Lower lobe of right lung (tissue), 2 donors: ENCODE data around the gene TMEM123. TPM values are rescaled to one million over a fixed set of nuclear protein-coding genes. Genes with fewer than 3 reads are reported as not detected.
A peak's percentile ranks its signal among the peaks of the same experiment; 100 is the strongest.

ENCODE experiments used
- ATAC-seq, 2 donors: fragments of 200-7000 bp; cut with Tn5 transposase; one replicate each; pipeline ENCODE4 v1.9.1; 2020 to 2022; ENCODE audit warnings: mild to moderate bottlenecking in 2 of 2, moderate library complexity in 2 of 2
- DNase-seq: peaks from one replicate; pipeline ENCODE4 v3.0.0-alpha.2; 2020
- H3K27ac ChIP-seq: fragments of 200-600 bp; one replicate; pipeline ENCODE4 v1.8.0; 2022
- H3K27me3 ChIP-seq: fragments of 200-600 bp; one replicate; pipeline ENCODE4 v1.8.0; 2022; ENCODE audit warnings: low read depth
- H3K36me3 ChIP-seq: fragments of 200-600 bp; one replicate; pipeline ENCODE4 v1.8.0; 2022; ENCODE audit warnings: mild to moderate bottlenecking
- H3K4me1 ChIP-seq: fragments of 200-600 bp; one replicate; pipeline ENCODE4 v1.8.0; 2022
- H3K4me3 ChIP-seq: fragments of 200-600 bp; one replicate; pipeline ENCODE4 v1.8.0; 2022; ENCODE audit warnings: mild to moderate bottlenecking
- H3K9me3 ChIP-seq: fragments of 200-600 bp; one replicate; pipeline ENCODE4 v1.8.0; 2022
- intact Hi-C: fragments of 100-400 bp; cut with DNase I; formaldehyde crosslinking; loops from one replicate; pipeline ENCODE4 v1.11.0; 2022
- total RNA-seq: library from RNA; stranded (reverse); fragmentation: NEBNext Ultra II Directional; extraction: Animal tissue kit (Norgen Biotek cat#: 25700); gene quantifications from one replicate; pipeline ENCODE4 v1.2.1, GENCODE V29; 2021
- TF ChIP-seq, protein P1 (sequence below): fragments of 200-600 bp; IDR thresholded peaks from one replicate; pipeline ENCODE4 v1.8.0; 2022; ENCODE audit warnings: antibody characterized with exemption, mild to moderate bottlenecking
- donor health status: DM: no; HTN: yes; CAD: no; lungs with severe emphysema.

The TMEM123 gene
- total RNA-seq, 1 donor from 2014 or later = 199 TPM

DNA sequence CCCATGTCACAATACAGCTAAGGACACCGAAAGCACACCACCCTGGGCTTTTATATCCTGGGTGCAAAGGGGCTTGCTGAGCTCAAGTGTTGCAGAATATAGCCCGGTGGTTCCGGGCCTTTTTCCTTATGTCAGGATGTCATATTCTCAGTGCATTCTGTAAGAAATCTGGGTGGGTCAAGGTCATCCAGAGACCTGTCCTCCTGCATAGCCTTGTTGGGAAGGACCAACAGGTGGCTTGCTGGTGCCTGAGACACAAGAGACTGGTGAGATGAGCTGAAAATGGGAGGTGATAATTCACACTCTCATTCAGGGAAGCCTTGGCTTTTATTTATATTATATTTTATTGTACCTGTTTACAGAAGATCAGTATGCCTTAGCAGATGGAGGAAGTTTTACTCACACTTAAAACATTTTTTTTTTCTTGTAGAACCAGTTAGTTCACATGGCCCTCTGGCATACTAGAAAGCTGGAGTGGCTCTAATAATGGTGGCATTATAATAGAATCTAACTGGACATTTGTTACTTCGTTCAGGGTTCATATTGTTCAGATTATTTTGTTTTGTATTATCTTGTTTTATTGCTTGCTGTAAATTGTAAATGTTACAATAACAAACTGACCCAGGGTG, 14.6 kb upstream of the TMEM123 start:
- ATAC-seq (peak; percentile 73 to 92), DNase-seq (no peak)
- intact Hi-C loops = no loop called here
- no peaks in the 10 kb centered on the region for H3K36me3 ChIP-seq
- H3K9me3 ChIP-seq = no peaks in the 10 kb centered on the region
- no peak overlapping the region for H3K4me3 ChIP-seq
- H3K4me1 ChIP-seq = peaks cover 46% of the 10 kb centered on the region
- no peak overlapping the region for H3K27ac ChIP-seq
- TF ChIP-seq, protein P1, sequence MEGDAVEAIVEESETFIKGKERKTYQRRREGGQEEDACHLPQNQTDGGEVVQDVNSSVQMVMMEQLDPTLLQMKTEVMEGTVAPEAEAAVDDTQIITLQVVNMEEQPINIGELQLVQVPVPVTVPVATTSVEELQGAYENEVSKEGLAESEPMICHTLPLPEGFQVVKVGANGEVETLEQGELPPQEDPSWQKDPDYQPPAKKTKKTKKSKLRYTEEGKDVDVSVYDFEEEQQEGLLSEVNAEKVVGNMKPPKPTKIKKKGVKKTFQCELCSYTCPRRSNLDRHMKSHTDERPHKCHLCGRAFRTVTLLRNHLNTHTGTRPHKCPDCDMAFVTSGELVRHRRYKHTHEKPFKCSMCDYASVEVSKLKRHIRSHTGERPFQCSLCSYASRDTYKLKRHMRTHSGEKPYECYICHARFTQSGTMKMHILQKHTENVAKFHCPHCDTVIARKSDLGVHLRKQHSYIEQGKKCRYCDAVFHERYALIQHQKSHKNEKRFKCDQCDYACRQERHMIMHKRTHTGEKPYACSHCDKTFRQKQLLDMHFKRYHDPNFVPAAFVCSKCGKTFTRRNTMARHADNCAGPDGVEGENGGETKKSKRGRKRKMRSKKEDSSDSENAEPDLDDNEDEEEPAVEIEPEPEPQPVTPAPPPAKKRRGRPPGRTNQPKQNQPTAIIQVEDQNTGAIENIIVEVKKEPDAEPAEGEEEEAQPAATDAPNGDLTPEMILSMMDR = no peak
- H3K27me3 ChIP-seq = no peaks in the 10 kb centered on the region

DNA sequence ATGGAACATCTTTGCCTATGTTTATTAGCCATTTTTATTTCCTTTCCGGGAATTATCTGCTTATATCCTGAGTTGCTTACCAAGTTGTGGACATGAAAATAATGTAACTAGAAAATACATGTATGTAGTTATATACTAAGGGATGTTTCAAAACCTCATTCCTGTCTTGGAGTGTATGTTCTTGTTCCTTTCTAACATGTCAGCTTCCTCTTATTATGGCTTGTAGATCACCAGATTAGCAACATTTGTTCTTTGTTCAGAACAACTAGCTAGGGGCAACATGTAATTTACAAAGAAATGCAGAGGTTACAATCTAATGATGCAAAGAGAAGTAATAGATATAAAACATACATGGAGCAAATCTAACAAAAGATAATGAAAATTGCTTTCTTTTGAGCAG, 13.1 kb upstream of the TMEM123 start:
- DNase-seq (no peak), ATAC-seq (no peak)
- H3K36me3 ChIP-seq = no peaks in the 10 kb centered on the region
- no peaks in the 10 kb centered on the region for H3K27me3 ChIP-seq
- H3K4me3 ChIP-seq = no peak overlapping the region
- TF ChIP-seq, protein P1 = no peak
- H3K4me1 ChIP-seq = peaks cover 46% of the 10 kb centered on the region
- H3K9me3 ChIP-seq = no peaks in the 10 kb centered on the region
- H3K27ac ChIP-seq = no peak overlapping the region
- intact Hi-C loops = no loop called here

DNA sequence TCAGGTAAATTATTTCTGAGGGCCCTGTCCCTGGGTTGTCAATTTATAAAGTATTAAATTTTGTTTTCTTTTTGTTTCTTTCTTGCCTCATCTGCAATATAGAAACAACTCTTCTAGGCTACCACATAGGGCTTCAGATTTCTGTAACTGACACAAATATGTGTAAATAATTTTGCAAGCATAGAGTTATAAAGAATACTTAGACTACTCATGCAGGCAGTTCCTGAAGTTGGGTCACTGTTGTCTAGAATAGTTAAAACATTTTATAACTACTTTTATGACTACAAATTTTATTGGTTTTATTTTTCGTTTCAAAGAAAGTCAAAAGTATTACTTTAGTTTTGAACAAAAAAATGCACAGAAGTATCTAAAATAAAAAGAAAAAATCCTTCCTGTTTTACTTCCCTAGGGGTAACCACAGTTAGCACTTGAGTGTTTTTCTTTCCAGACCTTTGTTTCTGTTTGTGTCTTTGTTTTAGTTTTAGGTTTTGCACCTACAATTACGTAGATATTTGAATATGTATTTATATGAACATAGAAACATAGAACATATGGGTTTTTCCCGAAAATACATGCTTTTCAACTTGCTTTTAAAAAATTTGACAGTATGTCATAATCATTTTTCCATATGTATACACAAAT, 12.4 kb upstream of the TMEM123 start:
- Histone ChIP-seq H3K4me1 (peaks cover 48% of the 10 kb centered on the region), H3K4me3 (no peak overlapping the region), H3K27me3 (no peaks in the 10 kb centered on the region), H3K36me3 (no peaks in the 10 kb centered on the region), H3K9me3 (no peaks in the 10 kb centered on the region), H3K27ac (no peak overlapping the region)
- DNase-seq (no peak), ATAC-seq (no peak)
- TF ChIP-seq, protein P1 = no peak
- intact Hi-C loops = no loop called here

DNA sequence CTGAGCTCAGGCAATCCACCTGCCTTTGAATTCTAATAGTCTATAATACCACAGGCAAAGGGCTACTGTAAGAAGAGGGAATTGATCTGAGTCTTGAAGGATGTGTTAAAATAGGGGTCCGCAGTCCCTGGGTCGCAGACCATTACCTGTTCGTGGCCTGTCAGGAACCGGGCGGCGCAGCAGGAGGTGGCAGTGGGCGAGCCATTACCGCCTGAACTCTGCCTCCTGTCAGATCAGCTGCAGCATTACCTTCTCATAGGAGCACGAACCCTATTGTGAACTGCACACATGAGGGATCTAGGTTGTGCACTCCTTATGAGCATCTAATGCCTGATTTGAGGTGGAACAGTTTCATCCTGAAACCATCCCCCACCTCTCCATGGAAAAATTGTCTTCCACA, 11.5 kb upstream of the TMEM123 start:
- Histone ChIP-seq H3K9me3 (no peaks in the 10 kb centered on the region), H3K36me3 (no peaks in the 10 kb centered on the region), H3K4me1 (peaks cover 40% of the 10 kb centered on the region), H3K27me3 (no peaks in the 10 kb centered on the region), H3K4me3 (no peak overlapping the region), H3K27ac (no peak overlapping the region)
- intact Hi-C loops = no loop called here
- TF ChIP-seq, protein P1 = no peak
- DNase-seq (no peak), ATAC-seq (no peak)

DNA sequence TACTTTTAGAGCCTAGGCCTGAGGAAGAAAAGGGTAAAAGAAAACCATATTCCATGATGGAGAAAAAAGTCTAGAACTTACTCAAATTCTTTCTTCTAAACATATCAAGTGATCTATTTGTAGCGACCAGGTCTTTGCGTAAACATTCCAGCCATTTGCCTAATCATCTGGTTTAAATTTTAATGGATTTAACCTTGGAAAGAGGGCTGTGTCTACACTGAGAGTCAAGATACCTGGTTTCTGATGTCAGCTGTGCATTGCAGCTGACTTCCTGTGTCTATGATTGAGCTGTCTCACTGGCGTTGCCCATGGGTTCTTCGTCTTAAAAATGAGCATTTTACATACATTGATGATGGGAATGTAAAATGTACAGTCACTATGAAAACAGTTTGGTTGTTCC, 10.0 kb upstream of the TMEM123 start:
- Histone ChIP-seq H3K36me3 (no peaks in the 10 kb centered on the region), H3K4me1 (peaks cover 32% of the 10 kb centered on the region), H3K27ac (no peak overlapping the region), H3K27me3 (no peaks in the 10 kb centered on the region), H3K4me3 (no peak overlapping the region), H3K9me3 (no peaks in the 10 kb centered on the region)
- intact Hi-C loops = no loop called here
- TF ChIP-seq, protein P1 = no peak
- ATAC-seq (no peak), DNase-seq (no peak)
